ENCODE measurements around the gene CNPY4. TPM values are rescaled to one million over a fixed set of nuclear protein-coding genes. Genes with fewer than 3 reads are reported as not detected.

The CNPY4 gene
- total and polyA plus RNA-seq, 10 of the 15 experiments (the other 5 are each of a cell fraction or from before 2014, with no cell fraction given), result 2.5 to 9.2 (median 6.8) TPM

DNA sequence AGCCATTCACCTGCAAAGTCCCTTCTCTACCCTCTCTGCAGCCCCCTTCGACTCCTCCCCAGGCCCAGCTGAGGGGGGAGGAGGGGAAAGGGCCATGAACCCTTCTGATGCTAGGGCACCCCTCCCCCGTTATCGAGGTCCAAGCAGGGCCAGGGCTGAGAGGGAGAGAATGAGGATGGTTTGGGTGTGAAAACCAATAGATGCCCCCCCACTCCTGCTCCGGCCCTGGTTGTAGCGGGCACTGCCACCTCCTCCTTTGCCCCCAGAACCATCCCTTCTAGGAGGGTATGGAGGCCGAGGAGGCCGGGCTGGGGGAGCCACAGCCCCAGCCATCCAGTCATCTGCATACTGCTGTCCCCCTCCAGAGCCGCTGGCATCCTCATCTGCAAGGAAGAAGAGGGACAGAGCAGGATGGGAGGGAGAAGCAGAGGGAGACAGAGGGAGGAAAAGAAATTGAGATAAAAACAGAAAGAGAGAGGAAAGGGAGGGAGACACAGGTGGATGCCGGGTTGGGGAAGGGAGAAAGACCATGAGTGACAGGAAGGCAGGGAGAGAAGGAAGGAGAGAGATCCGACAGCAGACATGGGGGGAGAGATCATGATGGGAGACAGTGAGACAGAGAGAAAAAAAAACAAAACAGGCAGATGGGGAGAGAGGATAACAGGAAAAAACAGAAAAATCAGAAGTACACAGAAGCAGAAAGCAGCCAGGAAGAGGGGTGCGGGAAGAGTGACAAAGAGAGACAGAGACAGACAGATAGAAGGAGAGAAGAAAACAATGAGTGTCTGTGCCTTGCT is 50.9 kb downstream of the CNPY4 start:
- 45% methylated on average over 11 of the region's 11 CpGs for WGBS (ENCODE audit: insufficient coverage, insufficient replicate concordance, low lambda C conversion rate, missing lambda C conversion rate)
- intact Hi-C loops (cut with micrococcal nuclease; ENCODE audit: unreplicated experiment) (no loop called here), in situ Hi-C loops (cut with MboI) (no loop called here)
- BruUV-seq (replicated peaks), result no TSS peak
- DNase-seq (ENCODE audit: low read depth, low spot score), result no peak
- Histone ChIP-seq H3K4me1 (ENCODE audit: control insufficient read depth, insufficient read depth, low read length) (peaks cover 49% of the 10 kb centered on the region), H3K36me3 (ENCODE audit: control insufficient read depth in 2 of 2, insufficient read depth in 2 of 2, low read length in 1 of 2) (no peaks in the 10 kb centered on the region), H3K27ac (ENCODE audit: control insufficient read depth, insufficient read depth) (no peak overlapping the region), H3K4me3 (no peak overlapping the region), H3K79me2 (ENCODE audit: control insufficient read depth, insufficient read depth, low read length) (no peaks in the 10 kb centered on the region), H4K20me1 (ENCODE audit: control insufficient read depth, insufficient read depth) (no peaks in the 10 kb centered on the region), H3K9me3 (replicated peaks; ENCODE audit: control insufficient read depth, insufficient read depth, low read length) (no peaks in the 10 kb centered on the region), H3K9ac (ENCODE audit: control insufficient read depth, insufficient read depth, low read length) (no peak overlapping the region), H3K27me3 (replicated peaks in 1 of 2; ENCODE audit: control insufficient read depth in 2 of 2, insufficient read depth in 2 of 2, low read length in 1 of 2) (peaks cover 4 to 6% of the 10 kb centered on the region in 2 experiments; a peak in 3 of 4 replicates), H2AFZ (ENCODE audit: control insufficient read depth, low read depth, low read length) (no peak overlapping the region), H3K4me2 (ENCODE audit: control insufficient read depth, insufficient read depth) (no peak overlapping the region)
- CTCF ChIA-PET, result interaction anchor here (0.9 to 2.2 kb wide), 2 partner anchors 14 to 20 kb away, joined by 3 to 9 read pairs; no protein-coding TSS in a partner anchor
- RAD21 ChIA-PET (ENCODE audit: unreplicated experiment), result no interaction called here
- SMC1A ChIA-PET (ENCODE audit: uncharacterized antibody, unreplicated experiment), result no interaction called here
- 0 out of 2 replicates have a peak, but pooled peaks have one; percentile 21 for TF ChIP-seq HDGF (IDR thresholded peaks at IDR 0.05)
- no peak for TF ChIP-seq PAX8 (IDR thresholded peaks at IDR 0.05)
- POLR2A ChIA-PET, result interaction anchor here (0.6 kb wide), 1 partner anchor 198 kb away, joined by 3 read pairs; no protein-coding TSS in a partner anchor
- no peak for ATAC-seq
- no peak for FAIRE-seq

DNA sequence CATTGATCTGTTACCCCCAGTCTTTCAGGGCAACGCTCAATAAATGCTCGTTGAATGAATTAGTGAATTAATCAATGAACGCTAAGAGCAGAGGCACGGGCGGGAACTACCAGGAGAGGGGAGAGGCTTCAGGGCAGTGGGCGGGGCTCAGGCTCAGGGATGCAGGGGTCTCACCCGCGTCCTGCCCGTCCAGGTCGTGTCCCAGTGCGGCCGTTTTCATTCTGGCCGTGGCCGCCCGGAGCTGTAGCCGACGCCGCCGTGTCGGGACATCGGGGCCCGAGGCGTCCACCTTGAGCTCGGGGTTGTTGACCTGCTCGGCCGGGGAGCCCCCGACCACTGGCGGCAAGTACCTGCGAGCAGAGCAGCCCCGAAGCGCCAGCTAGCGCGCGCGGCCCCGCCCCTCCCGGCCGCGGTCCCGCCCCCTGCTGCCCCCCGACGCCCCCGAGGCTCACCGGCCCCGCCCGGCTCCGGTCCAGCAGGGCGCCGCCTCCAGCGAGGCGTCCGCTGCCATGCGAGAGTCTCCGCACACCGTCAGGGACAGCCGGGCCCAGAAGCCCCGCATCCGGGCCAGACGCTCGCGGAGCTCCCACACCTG is 51.8 kb downstream of the CNPY4 start:
- FAIRE-seq (no peak), DNase-seq (ENCODE audit: low read depth, low spot score) (no peak), ATAC-seq (peak; percentile 50)
- Histone ChIP-seq H3K27ac (ENCODE audit: control insufficient read depth, insufficient read depth) (no peak overlapping the region), H3K27me3 (replicated peaks in 1 of 2; ENCODE audit: control insufficient read depth in 2 of 2, insufficient read depth in 2 of 2, low read length in 1 of 2) (peaks cover 4 to 6% of the 10 kb centered on the region in 2 experiments; a peak in 3 of 4 replicates), H3K4me1 (ENCODE audit: control insufficient read depth, insufficient read depth, low read length) (peaks cover 49% of the 10 kb centered on the region), H4K20me1 (ENCODE audit: control insufficient read depth, insufficient read depth) (no peaks in the 10 kb centered on the region), H2AFZ (ENCODE audit: control insufficient read depth, low read depth, low read length) (peak overlapping the region; percentile 26), H3K4me2 (ENCODE audit: control insufficient read depth, insufficient read depth) (peak overlapping the region; percentile 72), H3K36me3 (ENCODE audit: control insufficient read depth in 2 of 2, insufficient read depth in 2 of 2, low read length in 1 of 2) (no peaks in the 10 kb centered on the region), H3K79me2 (ENCODE audit: control insufficient read depth, insufficient read depth, low read length) (no peaks in the 10 kb centered on the region), H3K9me3 (replicated peaks; ENCODE audit: control insufficient read depth, insufficient read depth, low read length) (no peaks in the 10 kb centered on the region), H3K4me3 (peak overlapping the region; percentile 39; the same call in 1 of the 2 replicates), H3K9ac (ENCODE audit: control insufficient read depth, insufficient read depth, low read length) (no peak overlapping the region)
- CTCF ChIA-PET, result interaction anchor here (1.2 kb wide), 1 partner anchor 19 kb away, joined by 4 read pairs; no protein-coding TSS in a partner anchor
- no peak for TF ChIP-seq MTA2 (IDR thresholded peaks at IDR 0.05; ENCODE audit: low read depth)
- intact Hi-C loops (cut with micrococcal nuclease; ENCODE audit: unreplicated experiment), result no loop called here
- no TSS peak for BruUV-seq (replicated peaks)
- in situ Hi-C loops (cut with MboI), result no loop called here
- 9% methylated on average over 22 of the region's 61 CpGs for WGBS (ENCODE audit: insufficient coverage, insufficient replicate concordance, low lambda C conversion rate, missing lambda C conversion rate)
- POLR2A ChIA-PET, result interaction anchor here (0.5 to 0.9 kb wide), 4 partner anchors 14 to 90 kb away, joined by 3 to 5 read pairs (median 3); no protein-coding TSS in a partner anchor
- RAD21 ChIA-PET (ENCODE audit: unreplicated experiment), result interaction anchor here (1.5 kb wide), 1 partner anchor 40 kb away, joined by 5 read pairs; no protein-coding TSS in a partner anchor
- SMC1A ChIA-PET (ENCODE audit: uncharacterized antibody, unreplicated experiment), result interaction anchor here (1.1 kb wide), 1 partner anchor 10 kb away, joined by 3 read pairs; no protein-coding TSS in a partner anchor

All from GM12878 (cell line).